ENCODE data around the gene AFF3. TPM values are rescaled to one million over a fixed set of nuclear protein-coding genes. Genes with fewer than 3 reads are reported as not detected.
A peak's percentile ranks its signal among the peaks of the same experiment; 100 is the strongest.

Gene AFF3
- total and polyA plus RNA-seq, 2 of the 4 experiments (the other 2 are of a cell fraction) = 12.9 to 14.3 TPM

DNA sequence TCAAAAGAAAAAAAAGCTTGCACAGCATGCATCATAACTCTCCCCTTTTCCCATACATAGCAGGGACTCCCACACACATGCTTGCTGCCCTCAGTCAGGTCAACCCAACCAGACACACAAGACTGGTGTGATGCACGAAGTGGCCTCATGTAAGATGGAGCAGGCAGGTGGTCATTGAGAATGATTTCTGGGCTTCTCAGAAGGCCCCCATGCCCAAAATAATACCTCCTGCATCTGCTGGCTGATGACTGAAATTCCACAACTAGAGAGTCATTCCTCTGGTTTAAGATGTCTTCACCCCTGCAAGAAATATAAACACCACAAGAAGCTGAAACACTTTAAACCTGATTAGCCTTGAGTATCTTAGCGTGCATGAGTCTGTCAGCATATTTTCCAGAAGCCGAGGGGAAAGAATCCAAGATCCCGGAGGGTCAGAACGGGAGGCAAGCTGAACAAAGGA lies 131.1 kb downstream of the AFF3 start:
- Histone ChIP-seq H3K4me2 (ENCODE audit: low read depth, low read length) (peak overlapping the region; percentile 42; the same call in 1 of the 2 replicates), H3K4me1 (ENCODE audit: control insufficient read depth, insufficient read depth, low read length) (peaks cover 42% of the 10 kb centered on the region), H3K56ac (ENCODE audit: extremely low read depth, insufficient read depth, low read length) (peak overlapping the region; percentile 94), H4K20me1 (ENCODE audit: insufficient read depth, low read length) (no peaks in the 10 kb centered on the region), H3K9me3 (ENCODE audit: control insufficient read depth, insufficient read depth, low read length) (no peaks in the 10 kb centered on the region), H2BK20ac (ENCODE audit: low read depth, low read length) (peak overlapping the region; percentile 99), H2AFZ (replicated peaks; ENCODE audit: low read length, poor library complexity) (peak overlapping the region; percentile 56), H3K9ac (ENCODE audit: low read depth, low read length) (peak overlapping the region; percentile 87; the same call in 1 of the 2 replicates), H2BK15ac (ENCODE audit: low read depth, low read length) (peak overlapping the region; percentile 91; the same call in 2 of the 3 replicates), H3K36me3 (ENCODE audit: control insufficient read depth, insufficient read depth, low read length) (peaks cover 24% of the 10 kb centered on the region), H2AK5ac (ENCODE audit: low read depth, low read length) (peak overlapping the region; percentile 96), H3K9me1 (ENCODE audit: insufficient read depth, low read length) (peaks cover 33% of the 10 kb centered on the region), H3K14ac (replicated peaks; ENCODE audit: low read depth, low read length) (peak overlapping the region; percentile 81), H3K27ac (ENCODE audit: insufficient read depth, low read length) (peak overlapping the region; percentile 99), H4K5ac (ENCODE audit: low read depth, low read length) (peak overlapping the region; percentile 98), H3K79me1 (ENCODE audit: low read depth in 1 of 2, low read length in 2 of 2) (peaks cover 29 to 53% of the 10 kb centered on the region in 2 experiments; a peak in 3 of 4 replicates), H4K8ac (ENCODE audit: low read depth in 2 of 2, low read length in 2 of 2) (peak overlapping the region; percentile 94 to 98), H3K23ac (ENCODE audit: low read depth, low read length) (peak overlapping the region; percentile 92), H3K18ac (ENCODE audit: low read depth, low read length) (peak overlapping the region; percentile 99), H3K4ac (ENCODE audit: low read depth, low read length) (peak overlapping the region; percentile 99), H2AK9ac (replicated peaks; ENCODE audit: low read depth, low read length, poor library complexity) (no peak overlapping the region), H2BK5ac (ENCODE audit: low read depth, low read length, poor library complexity, severe bottlenecking) (peak overlapping the region; percentile 91), H3K27me3 (ENCODE audit: control insufficient read depth, insufficient read depth, low read length) (no peaks in the 10 kb centered on the region), H2BK120ac (ENCODE audit: low read depth, low read length) (peak overlapping the region; percentile 94), H3K4me3 (ENCODE audit: insufficient read depth, low read depth, low read length) (no peak overlapping the region), H4K91ac (ENCODE audit: insufficient read depth, low read depth, low read length) (peak overlapping the region; percentile 99)
- WGBS, 2 experiments (ENCODE audit: extremely low coverage in 2 of 2, insufficient read length in 1 of 2) = no CpG with 5 or more reads among the region's 5 CpGs
- intact Hi-C loops (cut with micrococcal nuclease) = loop anchor here (1.0 to 5.0 kb wide), 4 partner anchors 96 to 284 kb away; no protein-coding TSS in a partner anchor
- ATAC-seq (ENCODE audit: low read depth) (peak; percentile 58), DNase-seq (peak; percentile 99)
- ChIA-PET CTCF (no interaction called here), POLR2A (ENCODE audit: unreplicated experiment) (no interaction called here)
- dilution Hi-C loops (cut with HindIII; ENCODE audit: low sequenced_read_pairs, unreplicated experiment) = no loop called here
- TF ChIP-seq, protein P1, sequence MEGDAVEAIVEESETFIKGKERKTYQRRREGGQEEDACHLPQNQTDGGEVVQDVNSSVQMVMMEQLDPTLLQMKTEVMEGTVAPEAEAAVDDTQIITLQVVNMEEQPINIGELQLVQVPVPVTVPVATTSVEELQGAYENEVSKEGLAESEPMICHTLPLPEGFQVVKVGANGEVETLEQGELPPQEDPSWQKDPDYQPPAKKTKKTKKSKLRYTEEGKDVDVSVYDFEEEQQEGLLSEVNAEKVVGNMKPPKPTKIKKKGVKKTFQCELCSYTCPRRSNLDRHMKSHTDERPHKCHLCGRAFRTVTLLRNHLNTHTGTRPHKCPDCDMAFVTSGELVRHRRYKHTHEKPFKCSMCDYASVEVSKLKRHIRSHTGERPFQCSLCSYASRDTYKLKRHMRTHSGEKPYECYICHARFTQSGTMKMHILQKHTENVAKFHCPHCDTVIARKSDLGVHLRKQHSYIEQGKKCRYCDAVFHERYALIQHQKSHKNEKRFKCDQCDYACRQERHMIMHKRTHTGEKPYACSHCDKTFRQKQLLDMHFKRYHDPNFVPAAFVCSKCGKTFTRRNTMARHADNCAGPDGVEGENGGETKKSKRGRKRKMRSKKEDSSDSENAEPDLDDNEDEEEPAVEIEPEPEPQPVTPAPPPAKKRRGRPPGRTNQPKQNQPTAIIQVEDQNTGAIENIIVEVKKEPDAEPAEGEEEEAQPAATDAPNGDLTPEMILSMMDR (conservative IDR thresholded peaks at IDR 0.05; ENCODE audit: low read depth, low read length) = no peak
- peak; percentile 90 for TF ChIP-seq RCOR1 (IDR thresholded peaks at IDR 0.05; ENCODE audit: insufficient replicate concordance, low read length)
- TF ChIP-seq NFE2L2 (IDR thresholded peaks at IDR 0.05; ENCODE audit: low read depth, low read length) = no peak
- TF ChIP-seq POLR2A (IDR thresholded peaks at IDR 0.05; ENCODE audit: low read depth, low read length) = no peak; the same call in 1 of the 2 replicates
- TF ChIP-seq SMC3 (IDR thresholded peaks at IDR 0.05; ENCODE audit: low read depth, low read length) = no peak
- peak; percentile 39; the same call in 1 of the 2 replicates for TF ChIP-seq BHLHE40 (IDR thresholded peaks at IDR 0.05; ENCODE audit: low read depth, low read length)
- TF ChIP-seq, protein P2, sequence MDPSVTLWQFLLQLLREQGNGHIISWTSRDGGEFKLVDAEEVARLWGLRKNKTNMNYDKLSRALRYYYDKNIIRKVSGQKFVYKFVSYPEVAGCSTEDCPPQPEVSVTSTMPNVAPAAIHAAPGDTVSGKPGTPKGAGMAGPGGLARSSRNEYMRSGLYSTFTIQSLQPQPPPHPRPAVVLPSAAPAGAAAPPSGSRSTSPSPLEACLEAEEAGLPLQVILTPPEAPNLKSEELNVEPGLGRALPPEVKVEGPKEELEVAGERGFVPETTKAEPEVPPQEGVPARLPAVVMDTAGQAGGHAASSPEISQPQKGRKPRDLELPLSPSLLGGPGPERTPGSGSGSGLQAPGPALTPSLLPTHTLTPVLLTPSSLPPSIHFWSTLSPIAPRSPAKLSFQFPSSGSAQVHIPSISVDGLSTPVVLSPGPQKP (IDR thresholded peaks at IDR 0.05; ENCODE audit: borderline replicate concordance, low read depth, low read length) = no peak
- 0 out of 2 replicates have a peak, but pooled peaks have one; percentile 14 for TF ChIP-seq RAD21 (IDR thresholded peaks at IDR 0.05; ENCODE audit: low read length)
- TF ChIP-seq, protein P3, sequence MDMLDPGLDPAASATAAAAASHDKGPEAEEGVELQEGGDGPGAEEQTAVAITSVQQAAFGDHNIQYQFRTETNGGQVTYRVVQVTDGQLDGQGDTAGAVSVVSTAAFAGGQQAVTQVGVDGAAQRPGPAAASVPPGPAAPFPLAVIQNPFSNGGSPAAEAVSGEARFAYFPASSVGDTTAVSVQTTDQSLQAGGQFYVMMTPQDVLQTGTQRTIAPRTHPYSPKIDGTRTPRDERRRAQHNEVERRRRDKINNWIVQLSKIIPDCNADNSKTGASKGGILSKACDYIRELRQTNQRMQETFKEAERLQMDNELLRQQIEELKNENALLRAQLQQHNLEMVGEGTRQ (IDR thresholded peaks at IDR 0.05; ENCODE audit: low read depth, low read length) = no peak
- no peak for TF ChIP-seq CEBPB (IDR thresholded peaks at IDR 0.05; ENCODE audit: low read depth, low read length)
- no peak for TF ChIP-seq CHD1 (IDR thresholded peaks at IDR 0.05; ENCODE audit: low read depth, low read length)
- TF ChIP-seq MXI1 (IDR thresholded peaks at IDR 0.05; ENCODE audit: borderline replicate concordance, low read depth, low read length) = no peak
- no peak for TF ChIP-seq RFX5 (IDR thresholded peaks at IDR 0.05; ENCODE audit: low read depth, low read length)
- peak; percentile 77; the same call in 1 of the 2 replicates for TF ChIP-seq FOS (IDR thresholded peaks at IDR 0.05; ENCODE audit: low read depth, low read length)
- TF ChIP-seq MAFK (IDR thresholded peaks at IDR 0.05; ENCODE audit: low read depth, low read length) = peak; percentile 78
- TF ChIP-seq MAZ (IDR thresholded peaks at IDR 0.05; ENCODE audit: borderline replicate concordance, low read depth, low read length) = peak; percentile 37; the same call in 1 of the 2 replicates
- no TSS peak for BruUV-seq (replicated peaks)
- in situ Hi-C loops (cut with MboI; ENCODE audit: low sequenced_read_pairs) = no loop called here

Data from IMR-90 (cell line).